Endothelial cell of umbilical vein (primary cell): Measurements from ENCODE around the gene SLC17A9. TPM values are rescaled to one million over a fixed set of nuclear protein-coding genes. Genes with fewer than 3 reads are reported as not detected.

Source experiments
- BruUV-seq: library from RNA; stranded (reverse); fragments of 400-500 nt; replicated peaks from 2 replicates; lab custom pipeline; 2021; lab: Mats Ljungman, UMichigan
- CTCF ChIA-PET: fragments of 300-600, 350-600 bp; sonication (Branson Sonifier 250); formaldehyde crosslinking; loops from one replicate; lab custom pipeline; 2021; ENCODE audit warnings: antibody characterized with exemption, inconsistent platforms; lab: Charles Lee
- POLR2A ChIA-PET: fragments of 300-600, 350-600 bp; sonication (Branson Sonifier 250); formaldehyde crosslinking; loops from one replicate; lab custom pipeline; 2021; ENCODE audit warnings: antibody characterized with exemption, inconsistent platforms; lab: Charles Lee
- DNase-seq: peaks from one replicate; pipeline ENCODE4 v3.0.0-alpha.2; 2011; ENCODE audit warnings: low read depth, low spot score
- FAIRE-seq: peaks from 2 replicates; lab custom pipeline; 2011; peaks lifted over from hg19 to GRCh38; lab: Jason Lieb, UNC
- H2AFZ ChIP-seq: 2 replicates; pipeline ENCODE4 v1.6.0; 2012; ENCODE audit warnings: low read depth, low read length, control low read depth, inconsistent platforms
- H3K27ac ChIP-seq: 2 replicates; pipeline ENCODE4 v1.5.1; 2011; ENCODE audit warnings: low read depth, mild to moderate bottlenecking, control low read depth, low read length, moderate library complexity; ENCODE audit not compliant: insufficient read depth
- H3K27me3 ChIP-seq, 2 experiments: 2 replicates each; pipeline versions ENCODE4 v1.6.0 to v1.6.1; 2011; ENCODE audit warnings: low read length in 2 of 2, mixed read lengths in 1 of 2; ENCODE audit not compliant: control insufficient read depth in 2 of 2, insufficient read depth in 2 of 2
- H3K36me3 ChIP-seq, 2 experiments: 2 replicates in 1 of 2; 3 replicates in 1 of 2; pipeline ENCODE4 v1.5.1; 2011; ENCODE audit warnings: low read length in 2 of 2, mild to moderate bottlenecking in 1 of 2, moderate library complexity in 1 of 2; ENCODE audit not compliant: control insufficient read depth in 2 of 2, insufficient read depth in 2 of 2; ENCODE audit errors: extremely low read depth in 1 of 2
- H3K4me1 ChIP-seq: 3 replicates; pipeline ENCODE4 v1.5.1; 2011; ENCODE audit warnings: mild to moderate bottlenecking, low read length; ENCODE audit not compliant: control insufficient read depth, insufficient read depth; ENCODE audit errors: extremely low read depth
- H3K4me2 ChIP-seq: 2 replicates; pipeline ENCODE4 v1.6.1; 2011; ENCODE audit warnings: low read length, control low read depth, mixed read lengths; ENCODE audit not compliant: insufficient read depth
- H3K4me3 ChIP-seq, 3 experiments: fragments of 200-600 bp in 1 of 3; sonication (generic), shearing (Covaris generic) in 1 of 3; replicated peaks in 1 of 3; 2 replicates each; pipeline ENCODE4 v1.5.1; 2011 to 2016; ENCODE audit warnings: control low read depth in 3 of 3, low read length in 3 of 3, mild to moderate bottlenecking in 2 of 3, inconsistent platforms in 1 of 3, low read depth in 1 of 3, moderate library complexity in 1 of 3; ENCODE audit not compliant: insufficient read depth in 1 of 3
- H3K79me2 ChIP-seq: 2 replicates; pipeline ENCODE4 v1.6.0; 2012; ENCODE audit warnings: low read length, inconsistent platforms; ENCODE audit not compliant: control insufficient read depth, insufficient read depth
- H3K9ac ChIP-seq: replicated peaks from 2 replicates; pipeline ENCODE3; 2011; ENCODE audit warnings: low read length, control low read depth; ENCODE audit not compliant: insufficient read depth; ENCODE audit errors: extremely low read depth
- H3K9me1 ChIP-seq: replicated peaks from 3 replicates; pipeline ENCODE4 v1.6.0; 2011; ENCODE audit warnings: mild to moderate bottlenecking, low read length; ENCODE audit not compliant: control insufficient read depth, insufficient read depth; ENCODE audit errors: extremely low read depth
- H3K9me3 ChIP-seq: replicated peaks from 2 replicates; pipeline ENCODE4 v1.5.1; 2012; ENCODE audit warnings: low read length, inconsistent platforms; ENCODE audit not compliant: control insufficient read depth, insufficient read depth
- H4K20me1 ChIP-seq: replicated peaks from 2 replicates; pipeline ENCODE3; 2011; ENCODE audit warnings: mild to moderate bottlenecking, low read length; ENCODE audit not compliant: control insufficient read depth, insufficient read depth; ENCODE audit errors: extremely low read depth
- EZH2 ChIP-seq: IDR thresholded peaks from 2 replicates; pipeline ENCODE4 v1.6.1; 2012; ENCODE audit warnings: borderline replicate concordance, low read depth, mild to moderate bottlenecking, moderate library complexity, low read length, inconsistent platforms; ENCODE audit not compliant: severe bottlenecking
- FOS ChIP-seq: IDR thresholded peaks from 2 replicates; pipeline ENCODE4 v1.6.1; 2011; ENCODE audit warnings: mild to moderate bottlenecking, low read length, moderate library complexity, borderline replicate concordance; ENCODE audit not compliant: insufficient read depth
- GATA2 ChIP-seq: IDR thresholded peaks from 2 replicates; pipeline ENCODE4 v1.7.0; 2011; ENCODE audit warnings: low read depth, mild to moderate bottlenecking, moderate library complexity, mixed read lengths, low read length; ENCODE audit not compliant: insufficient read length, insufficient read depth
- JUN ChIP-seq: IDR thresholded peaks from 2 replicates; pipeline ENCODE4 v1.6.1; 2011; ENCODE audit warnings: borderline replicate concordance, low read depth; ENCODE audit not compliant: insufficient read length, insufficient read depth
- MYC ChIP-seq: IDR thresholded peaks from one replicate; pipeline ENCODE4 v1.6.1; 2011; ENCODE audit warnings: mild to moderate bottlenecking, low read depth, low read length
- POLR2A ChIP-seq: IDR thresholded peaks from 2 replicates; pipeline ENCODE4 v1.6.1; 2012; ENCODE audit warnings: low read depth, mild to moderate bottlenecking, control low read depth, low read length
- POLR2AphosphoS5 ChIP-seq: IDR thresholded peaks from 2 replicates; pipeline ENCODE4 v1.6.1; 2012; ENCODE audit warnings: low read depth, mild to moderate bottlenecking, control low read depth, low read length, moderate library complexity; ENCODE audit not compliant: insufficient read depth
- dilution Hi-C: fragments of 300-500 bp; cut with MboI; formaldehyde crosslinking; loops from one replicate; pipeline ENCODE4 v1.15.0; 2019; ENCODE audit warnings: low sequenced_read_pairs; ENCODE audit not compliant: extremely low pct_ligation_motif_present
- intact Hi-C: fragments of 100-400 bp; cut with micrococcal nuclease; formaldehyde crosslinking; loops from one replicate; pipeline ENCODE4 v1.10.0; 2022
- polyA plus RNA-seq, 4 experiments: library from polyadenylated mRNA; depleted of rRNA in 3 of 4; stranded (reverse) in 3 of 4; unstranded in 1 of 4; fragments of >200 nt; gene quantifications; 2 replicates each; pipeline versions ENCODE4 v1.2.1 to v1.2.3, GENCODE V29; 2011 to 2012; ENCODE audit warnings: missing spikeins in 1 of 4
- total RNA-seq: library from RNA; stranded (reverse); gene quantifications from 2 replicates; pipeline ENCODE4 v1.2.3, GENCODE V29; 2021
- TF ChIP-seq, protein P1 (sequence below): IDR thresholded peaks from 2 replicates; pipeline ENCODE4 v1.6.1; 2011; ENCODE audit not compliant: insufficient read depth, insufficient read length
- TF ChIP-seq, protein P2 (sequence below), 2 donors: IDR thresholded peaks; 1 replicate in 1 of 2; 2 replicates in 1 of 2; pipeline ENCODE4 v1.5.1; 2011; ENCODE audit warnings: low read length in 2 of 2, mild to moderate bottlenecking in 2 of 2, moderate library complexity in 2 of 2, control low read depth in 1 of 2, inconsistent platforms in 1 of 2, low read depth in 1 of 2; ENCODE audit not compliant: insufficient read depth in 1 of 2; ENCODE audit errors: extremely low read depth in 1 of 2

The SLC17A9 gene
- total and polyA plus RNA-seq, 2 donors (not counting 3 experiments of a cell fraction or from before 2014, with no cell fraction given): 38.2 to 44.5 TPM

DNA sequence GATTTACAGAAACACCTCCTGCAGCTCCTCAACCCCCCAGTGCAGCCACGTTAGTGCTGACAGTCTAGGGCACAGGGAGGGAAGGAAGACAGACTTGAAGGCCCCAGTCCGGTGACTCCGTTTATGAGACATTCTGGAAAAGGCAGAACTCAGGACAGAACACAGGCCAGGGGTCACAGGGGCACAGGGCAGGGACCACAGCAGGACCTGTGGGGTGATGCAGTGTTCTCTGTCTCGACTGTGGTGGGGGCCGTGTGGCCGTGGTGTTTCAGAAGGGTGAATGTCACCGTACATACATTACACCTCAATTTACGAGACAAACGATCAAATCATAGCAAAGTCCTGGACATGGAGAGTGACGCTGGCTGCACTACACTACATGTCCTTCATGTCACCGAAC, 43.0 kb downstream of the SLC17A9 start:
- H3K4me3 ChIP-seq: no peak overlapping the region
- no peak overlapping the region for H2AFZ ChIP-seq
- no peaks in the 10 kb centered on the region for H3K9me1 ChIP-seq
- intact Hi-C loops (no loop called here), dilution Hi-C loops (no loop called here)
- peaks cover 2 to 9% of the 10 kb centered on the region in 2 experiments for H3K27me3 ChIP-seq
- CTCF ChIA-PET: interaction anchor here (1.4 to 2.5 kb wide), 2 partner anchors 14 to 23 kb away, joined by 4 to 8 read pairs; no protein-coding TSS in a partner anchor
- FAIRE-seq (no peak), DNase-seq (no peak)
- POLR2A ChIA-PET: no interaction called here
- H3K36me3 ChIP-seq: no peaks in the 10 kb centered on the region
- H3K79me2 ChIP-seq: no peaks in the 10 kb centered on the region
- TF ChIP-seq, protein P1, sequence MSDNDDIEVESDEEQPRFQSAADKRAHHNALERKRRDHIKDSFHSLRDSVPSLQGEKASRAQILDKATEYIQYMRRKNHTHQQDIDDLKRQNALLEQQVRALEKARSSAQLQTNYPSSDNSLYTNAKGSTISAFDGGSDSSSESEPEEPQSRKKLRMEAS: no peak
- no peak for TF ChIP-seq GATA2
- TF ChIP-seq POLR2AphosphoS5: no peak
- no peak for TF ChIP-seq EZH2
- TF ChIP-seq MYC: no peak
- no peak for TF ChIP-seq POLR2A
- no peak for TF ChIP-seq FOS
- no peak for TF ChIP-seq JUN
- TF ChIP-seq, protein P2, sequence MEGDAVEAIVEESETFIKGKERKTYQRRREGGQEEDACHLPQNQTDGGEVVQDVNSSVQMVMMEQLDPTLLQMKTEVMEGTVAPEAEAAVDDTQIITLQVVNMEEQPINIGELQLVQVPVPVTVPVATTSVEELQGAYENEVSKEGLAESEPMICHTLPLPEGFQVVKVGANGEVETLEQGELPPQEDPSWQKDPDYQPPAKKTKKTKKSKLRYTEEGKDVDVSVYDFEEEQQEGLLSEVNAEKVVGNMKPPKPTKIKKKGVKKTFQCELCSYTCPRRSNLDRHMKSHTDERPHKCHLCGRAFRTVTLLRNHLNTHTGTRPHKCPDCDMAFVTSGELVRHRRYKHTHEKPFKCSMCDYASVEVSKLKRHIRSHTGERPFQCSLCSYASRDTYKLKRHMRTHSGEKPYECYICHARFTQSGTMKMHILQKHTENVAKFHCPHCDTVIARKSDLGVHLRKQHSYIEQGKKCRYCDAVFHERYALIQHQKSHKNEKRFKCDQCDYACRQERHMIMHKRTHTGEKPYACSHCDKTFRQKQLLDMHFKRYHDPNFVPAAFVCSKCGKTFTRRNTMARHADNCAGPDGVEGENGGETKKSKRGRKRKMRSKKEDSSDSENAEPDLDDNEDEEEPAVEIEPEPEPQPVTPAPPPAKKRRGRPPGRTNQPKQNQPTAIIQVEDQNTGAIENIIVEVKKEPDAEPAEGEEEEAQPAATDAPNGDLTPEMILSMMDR (IDR thresholded peaks at IDR 0.05; ENCODE audit: extremely low read depth in 1 of 2, insufficient read depth in 1 of 2, low read depth in 1 of 2, low read length in 2 of 2): no peak
- H3K4me1 ChIP-seq: no peaks in the 10 kb centered on the region
- no peak overlapping the region for H3K27ac ChIP-seq
- H3K9ac ChIP-seq: no peak overlapping the region
- no peaks in the 10 kb centered on the region for H4K20me1 ChIP-seq
- no TSS peak for BruUV-seq
- no peaks in the 10 kb centered on the region for H3K9me3 ChIP-seq
- no peak overlapping the region for H3K4me2 ChIP-seq
